Mammary epithelial cell (primary cell): Measurements from ENCODE around the gene CDH4.

Experiments
- EZH2 ChIP-seq: IDR thresholded peaks from 2 replicates; pipeline ENCODE4 v1.6.1; 2012; ENCODE audit warnings: low read length, inconsistent platforms, borderline replicate concordance
- TF ChIP-seq, protein P1 (sequence below), 2 donors: IDR thresholded peaks in 1 of 2; conservative IDR thresholded peaks in 1 of 2; 2 replicates each; pipeline ENCODE4 v1.5.1; 2011 to 2012; ENCODE audit warnings: inconsistent platforms in 2 of 2, low read length in 2 of 2, mild to moderate bottlenecking in 2 of 2, control low read depth in 1 of 2, low read depth in 1 of 2; ENCODE audit not compliant: insufficient read depth in 1 of 2; ENCODE audit errors: extremely low read depth in 1 of 2

DNA sequence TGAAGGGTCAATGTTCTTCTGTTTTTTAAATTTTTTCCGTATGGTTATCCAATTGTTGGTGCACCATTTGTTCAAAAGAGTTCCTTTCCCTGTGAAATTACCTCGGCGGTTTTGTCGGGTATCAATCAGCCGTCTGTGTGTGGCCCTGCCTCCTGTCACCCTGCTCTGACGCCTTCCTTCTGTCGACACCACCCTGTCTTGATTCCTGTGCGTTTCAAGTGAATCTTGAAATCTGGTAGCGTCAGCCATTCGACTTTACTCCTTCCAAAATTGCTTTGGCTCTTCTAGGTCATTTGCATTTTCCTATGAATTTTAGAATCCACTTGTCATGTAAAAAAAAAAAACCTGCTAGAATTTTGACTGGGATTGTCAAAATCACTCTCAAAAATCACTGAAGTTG is 181.1 kb downstream of the CDH4 start:
- TF ChIP-seq, protein P1, sequence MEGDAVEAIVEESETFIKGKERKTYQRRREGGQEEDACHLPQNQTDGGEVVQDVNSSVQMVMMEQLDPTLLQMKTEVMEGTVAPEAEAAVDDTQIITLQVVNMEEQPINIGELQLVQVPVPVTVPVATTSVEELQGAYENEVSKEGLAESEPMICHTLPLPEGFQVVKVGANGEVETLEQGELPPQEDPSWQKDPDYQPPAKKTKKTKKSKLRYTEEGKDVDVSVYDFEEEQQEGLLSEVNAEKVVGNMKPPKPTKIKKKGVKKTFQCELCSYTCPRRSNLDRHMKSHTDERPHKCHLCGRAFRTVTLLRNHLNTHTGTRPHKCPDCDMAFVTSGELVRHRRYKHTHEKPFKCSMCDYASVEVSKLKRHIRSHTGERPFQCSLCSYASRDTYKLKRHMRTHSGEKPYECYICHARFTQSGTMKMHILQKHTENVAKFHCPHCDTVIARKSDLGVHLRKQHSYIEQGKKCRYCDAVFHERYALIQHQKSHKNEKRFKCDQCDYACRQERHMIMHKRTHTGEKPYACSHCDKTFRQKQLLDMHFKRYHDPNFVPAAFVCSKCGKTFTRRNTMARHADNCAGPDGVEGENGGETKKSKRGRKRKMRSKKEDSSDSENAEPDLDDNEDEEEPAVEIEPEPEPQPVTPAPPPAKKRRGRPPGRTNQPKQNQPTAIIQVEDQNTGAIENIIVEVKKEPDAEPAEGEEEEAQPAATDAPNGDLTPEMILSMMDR (conservative IDR thresholded peaks at IDR 0.05 in 1 of 2, IDR thresholded peaks at IDR 0.05 in 1 of 2; ENCODE audit: extremely low read depth in 1 of 2, insufficient read depth in 1 of 2, low read depth in 1 of 2, low read length in 2 of 2): no peak
- TF ChIP-seq EZH2: no peak
